Activated CD4-positive, alpha-beta memory T cell treated with anti-CD3 and anti-CD28 coated beads, Interleukin-2, amount 10 ng/mL, durations not matched to agents 7 days and 5 days (primary cell): Measurements from ENCODE around the gene PROS1. TPM values are rescaled to one million over a fixed set of nuclear protein-coding genes. Genes with fewer than 3 reads are reported as not detected.

Experiments
- total RNA-seq, 2 experiments: library from RNA; stranded (reverse); gene quantifications; one replicate each; pipeline ENCODE4 v1.2.3, GENCODE V29; 2021

Gene PROS1
- total RNA-seq, 2 experiments from 2014 or later = 0.35 to 0.50 TPM

Other genes with a start within 250 kb of the PROS1 start
- 10 to 100 TPM in 1 of 2 experiments, 1 to 10 TPM in 1; 9.8 to 11.0 TPM for gene ARL13B, start 6.3 kb upstream of the PROS1 start, total RNA-seq
- not detected for gene STX19, start 54.7 kb upstream of the PROS1 start, total RNA-seq
- 10 to 100 TPM in 1 of 2 experiments, 1 to 10 TPM in 1; 9.4 to 10.4 TPM for gene DHFR2, start 89.0 kb upstream of the PROS1 start, total RNA-seq
- gene NSUN3, start 89.2 kb upstream of the PROS1 start, total RNA-seq = 10 to 100 TPM; 15.2 to 16.1 TPM